Measurements from ENCODE around the gene PTPRA.
A peak's percentile ranks its signal among the peaks of the same experiment; 100 is the strongest.
"Not testable (repeated sequence)": the region's sequence is repeated elsewhere in the genome, so short reads cannot be mapped to it uniquely, and the experiment has no call there.

Gene PTPRA

GRCh38 chr20:2873010-2873746, at the start of gene PTPRA:
TSS of gene PTPRA (plus strand) at chr20:2873481. CDS start at chr20:2964278, 90,797 bp downstream.
- peak; percentile 78 to 80 for DNase-seq

GRCh38 chr20:2825761-2826160, 47.5 kb upstream of the PTPRA start:
- no peak for DNase-seq

GRCh38 chr20:2826655-2827054, 46.6 kb upstream of the PTPRA start:
- DNase-seq: no peak

- DNase-seq: no peak
These were observed 43.9 kb upstream of the PTPRA start for GRCh38 chr20:2829376-2829775.

- not testable (repeated sequence) for DNase-seq
These were observed 42.1 kb upstream of the PTPRA start for GRCh38 chr20:2831206-2831605.

GRCh38 chr20:2833761-2834160, 39.5 kb upstream of the PTPRA start:
- no peak for DNase-seq

GRCh38 chr20:2834401-2835110, 38.7 kb upstream of the PTPRA start:
- DNase-seq: no peak

- DNase-seq: no peak
These were observed 37.9 kb upstream of the PTPRA start for GRCh38 chr20:2835331-2835796.

- DNase-seq: no peak
These were observed 37.2 kb upstream of the PTPRA start for GRCh38 chr20:2836035-2836434.

- no peak for DNase-seq
These were observed 35.9 kb upstream of the PTPRA start for GRCh38 chr20:2837221-2837960.

- no peak for DNase-seq
These were observed 35.0 kb upstream of the PTPRA start for GRCh38 chr20:2838170-2838797.

- no peak for DNase-seq
These were observed 34.2 kb upstream of the PTPRA start for GRCh38 chr20:2838847-2839671.

- no peak for DNase-seq
These were observed 33.5 kb upstream of the PTPRA start for GRCh38 chr20:2839732-2840137.

GRCh38 chr20:2840138-2840966, 32.9 kb upstream of the PTPRA start, which contains the start of the genes PCED1A and VPS16:
TSS of gene PCED1A (minus strand) at chr20:2840655. CDS start at chr20:2839912, 743 bp downstream.
TSS of gene VPS16 (plus strand) at chr20:2840745. CDS start at chr20:2840775, 30 bp downstream.
- peak; percentile 75 to 77 for DNase-seq

GRCh38 chr20:2840967-2841531, 32.2 kb upstream of the PTPRA start:
- no peak for DNase-seq

- peak; percentile 48 to 50 for DNase-seq
These were observed 27.7 kb upstream of the PTPRA start for GRCh38 chr20:2845607-2846006.

GRCh38 chr20:2846698-2847097, 26.6 kb upstream of the PTPRA start:
- DNase-seq: no peak

- DNase-seq: no peak
These were observed 25.5 kb upstream of the PTPRA start for GRCh38 chr20:2847802-2848201.

GRCh38 chr20:2849529-2849928, 23.8 kb upstream of the PTPRA start:
- no peak for DNase-seq

GRCh38 chr20:2851086-2851485, 22.2 kb upstream of the PTPRA start:
- DNase-seq: no peak

- no peak for DNase-seq
These were observed 14.7 kb upstream of the PTPRA start for GRCh38 chr20:2858591-2858990.
